NCI-H345 treated with DMSO at 0.1 percent for 48 hours (cell line): ENCODE results near the gene LCP1.
A peak's percentile ranks its signal among the peaks of the same experiment; 100 is the strongest.
"Not testable (repeated sequence)": the region's sequence is repeated elsewhere in the genome, so short reads cannot be mapped to it uniquely, and the experiment has no call there.

ENCODE experiments used
- DNase-seq: peaks from one replicate; lab custom pipeline; 2025; ENCODE audit not compliant: unreplicated experiment; lab: John Stamatoyannopoulos, UW

Gene LCP1, protein sequence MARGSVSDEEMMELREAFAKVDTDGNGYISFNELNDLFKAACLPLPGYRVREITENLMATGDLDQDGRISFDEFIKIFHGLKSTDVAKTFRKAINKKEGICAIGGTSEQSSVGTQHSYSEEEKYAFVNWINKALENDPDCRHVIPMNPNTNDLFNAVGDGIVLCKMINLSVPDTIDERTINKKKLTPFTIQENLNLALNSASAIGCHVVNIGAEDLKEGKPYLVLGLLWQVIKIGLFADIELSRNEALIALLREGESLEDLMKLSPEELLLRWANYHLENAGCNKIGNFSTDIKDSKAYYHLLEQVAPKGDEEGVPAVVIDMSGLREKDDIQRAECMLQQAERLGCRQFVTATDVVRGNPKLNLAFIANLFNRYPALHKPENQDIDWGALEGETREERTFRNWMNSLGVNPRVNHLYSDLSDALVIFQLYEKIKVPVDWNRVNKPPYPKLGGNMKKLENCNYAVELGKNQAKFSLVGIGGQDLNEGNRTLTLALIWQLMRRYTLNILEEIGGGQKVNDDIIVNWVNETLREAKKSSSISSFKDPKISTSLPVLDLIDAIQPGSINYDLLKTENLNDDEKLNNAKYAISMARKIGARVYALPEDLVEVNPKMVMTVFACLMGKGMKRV

DNA sequence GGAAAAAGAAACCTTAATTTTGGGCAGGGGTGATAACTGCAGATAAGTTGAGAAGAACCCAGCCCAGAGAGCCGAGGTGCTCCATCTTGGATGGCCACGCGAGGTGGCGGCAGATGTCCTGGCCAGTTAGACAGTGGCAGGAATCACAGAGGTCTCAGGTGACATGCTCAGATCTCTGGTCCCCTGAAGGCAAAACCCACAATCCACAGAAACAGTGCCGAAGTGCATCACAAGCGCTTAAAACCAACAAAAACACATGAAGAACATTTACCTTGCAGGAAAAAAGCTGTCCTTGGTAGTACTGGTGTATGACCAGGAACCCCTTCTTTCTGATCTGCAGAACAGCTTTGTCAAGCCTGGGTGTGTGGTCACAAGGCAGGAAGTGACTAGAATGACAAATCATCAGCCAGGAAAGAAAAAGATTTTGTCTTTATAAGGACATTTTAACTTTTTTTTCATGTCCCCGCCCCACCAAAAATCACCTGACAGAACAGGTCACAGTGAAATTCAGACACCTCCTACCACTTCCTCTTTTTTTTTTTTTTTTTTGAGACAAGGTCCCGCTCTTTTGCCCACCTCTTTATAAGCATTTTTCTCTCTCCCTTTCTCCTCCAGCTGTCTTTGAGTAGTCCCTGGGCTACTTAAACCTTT is at the start of gene LCP1:
LCP1 (minus strand) TSS at position 338 of the 651 bp plus-strand sequence. CDS start 22,515 bp downstream, outside the sequence.
- no peak for DNase-seq

DNA sequence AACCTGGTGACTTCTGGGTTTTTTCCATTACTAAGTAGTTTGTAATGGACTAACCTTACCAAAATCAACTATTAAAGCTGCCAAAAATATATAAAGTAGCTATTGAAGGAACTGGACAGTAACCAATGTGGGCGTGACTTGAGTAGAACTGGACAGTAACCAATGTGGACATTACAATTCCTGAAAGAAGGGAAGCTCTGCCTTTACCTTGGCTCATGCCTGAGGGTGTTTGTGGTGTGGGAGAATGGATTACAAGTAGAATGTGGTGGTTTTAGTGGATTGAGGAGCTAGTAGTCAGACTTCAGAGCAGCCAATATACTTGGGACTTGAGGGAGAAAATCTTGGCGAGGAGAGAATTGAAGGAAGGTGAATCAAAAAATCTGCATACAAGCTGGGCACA is 47.3 kb upstream of the LCP1 start:
- no peak for DNase-seq

DNA sequence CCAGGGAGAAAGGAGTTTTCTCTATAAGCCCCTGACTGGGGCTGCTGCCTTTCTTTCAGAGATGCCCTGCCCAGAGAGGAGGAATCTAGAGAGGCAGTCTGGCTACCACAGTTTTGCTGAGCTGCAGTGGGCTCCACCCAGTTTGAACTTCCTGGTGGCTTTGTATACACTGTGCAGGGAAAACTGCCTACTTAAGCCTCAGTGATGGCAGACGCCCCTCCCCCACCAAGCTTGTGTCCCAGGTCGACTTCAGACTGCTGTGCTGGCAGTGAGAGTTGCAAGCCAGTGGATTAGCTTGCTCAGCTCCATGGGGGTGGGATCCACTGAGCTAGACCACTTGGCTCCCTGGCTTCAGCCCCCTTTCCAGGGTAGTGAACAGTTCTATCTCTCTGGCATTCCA is 38.3 kb upstream of the LCP1 start:
- DNase-seq: not testable (repeated sequence)

DNA sequence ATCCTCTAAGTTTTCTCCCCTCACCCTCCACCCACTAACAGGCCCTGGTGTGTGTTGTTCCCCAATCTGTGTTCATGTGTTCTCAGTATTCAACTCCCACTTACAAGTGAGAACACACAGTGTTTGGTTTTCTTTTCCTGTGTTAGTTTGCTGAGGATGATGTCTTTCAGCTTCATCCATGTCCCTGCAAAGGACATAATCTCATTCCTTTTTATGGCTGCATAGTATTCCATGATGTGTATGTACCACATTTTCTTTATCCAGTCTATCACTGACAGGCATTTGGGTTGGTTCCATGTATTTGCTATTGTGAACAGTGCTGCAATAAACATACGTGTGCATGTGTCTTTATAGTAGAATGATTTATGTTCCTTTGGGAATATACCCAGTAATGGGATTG is 32.8 kb upstream of the LCP1 start:
- DNase-seq: not testable (repeated sequence)

DNA sequence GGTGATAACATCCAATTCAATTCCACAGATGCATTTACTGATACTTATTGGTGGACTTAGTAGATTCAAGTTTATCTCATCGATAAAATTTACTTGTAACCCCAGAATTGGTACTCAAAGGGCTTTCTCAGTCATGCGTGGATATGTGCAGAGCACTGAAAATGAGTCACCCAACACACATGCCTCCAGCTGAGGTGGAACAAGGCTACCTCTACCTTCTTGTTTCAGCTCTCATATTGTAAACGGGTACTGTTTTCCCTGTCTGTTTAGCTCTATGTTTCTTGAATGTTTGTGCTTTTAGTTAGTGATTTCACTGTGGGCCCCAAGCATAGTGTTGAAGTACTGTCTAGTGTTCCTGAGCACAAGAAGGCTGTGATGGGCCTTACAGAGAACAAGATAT is 31.3 kb upstream of the LCP1 start:
- DNase-seq: no peak

DNA sequence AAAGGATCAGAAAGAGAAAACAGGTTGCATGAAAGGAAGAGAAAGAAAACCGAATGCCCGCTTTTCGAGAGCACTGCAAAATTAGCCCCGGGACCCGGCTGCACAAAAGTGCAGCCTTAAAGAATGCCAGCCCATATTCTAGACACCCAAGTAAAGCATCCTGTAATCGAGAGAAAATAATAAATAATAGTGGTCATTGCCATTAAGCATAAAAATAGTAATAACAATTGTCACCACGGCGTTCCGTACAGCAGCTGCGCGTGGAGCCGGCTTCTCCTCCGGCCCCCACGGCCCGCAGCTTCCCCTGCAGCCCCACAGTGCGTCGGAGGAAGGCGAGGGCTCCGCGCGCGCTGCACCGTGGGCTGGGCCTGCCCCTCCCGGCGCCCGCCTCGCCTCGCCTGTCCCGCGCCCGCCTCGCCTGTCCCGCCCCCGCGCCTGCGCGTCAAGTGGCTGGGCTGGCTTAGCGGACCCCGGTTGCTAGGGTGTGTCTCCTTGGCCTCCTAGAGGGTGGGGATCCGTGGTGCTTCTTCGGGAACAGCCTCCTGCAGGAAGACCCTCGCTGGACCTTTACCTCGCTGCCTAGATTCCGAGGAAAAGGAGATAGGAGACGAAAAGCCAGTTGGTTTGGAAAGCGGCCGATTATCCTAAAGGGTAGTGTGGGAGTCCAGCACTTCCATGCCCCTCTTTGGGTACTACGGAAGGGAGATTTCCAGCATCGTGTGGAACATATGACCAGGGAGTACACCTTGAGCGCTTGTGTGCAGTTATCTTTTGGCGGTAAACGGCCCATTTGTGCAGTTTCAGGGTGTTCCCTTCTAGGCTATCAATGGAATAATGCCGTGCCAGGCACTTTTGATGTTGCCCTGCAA is 29.7 kb upstream of the LCP1 start, which contains the start of gene LRRC63:
LRRC63 (plus strand) TSS at position 446 of the 869 bp plus-strand sequence. CDS start 1,107 bp downstream, outside the sequence.
- peak; percentile 72 for DNase-seq

DNA sequence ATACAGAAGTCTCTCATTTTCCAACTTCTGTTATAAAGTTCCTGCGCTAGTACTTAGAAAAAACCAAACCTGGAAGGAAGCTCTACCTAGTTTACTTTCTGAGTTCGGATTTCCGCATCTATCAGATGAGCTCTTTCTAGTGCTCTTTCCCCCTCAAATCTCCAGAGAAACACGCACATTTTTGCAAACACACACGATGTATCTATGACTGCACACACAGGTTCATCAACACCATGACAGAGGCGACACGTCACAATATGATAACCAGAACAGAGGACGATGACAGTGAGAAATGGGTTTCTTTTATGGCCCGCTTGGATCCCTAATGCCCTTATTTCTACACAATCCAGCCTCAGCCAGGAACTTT is 29.1 kb upstream of the LCP1 start:
- peak; percentile 9 for DNase-seq

DNA sequence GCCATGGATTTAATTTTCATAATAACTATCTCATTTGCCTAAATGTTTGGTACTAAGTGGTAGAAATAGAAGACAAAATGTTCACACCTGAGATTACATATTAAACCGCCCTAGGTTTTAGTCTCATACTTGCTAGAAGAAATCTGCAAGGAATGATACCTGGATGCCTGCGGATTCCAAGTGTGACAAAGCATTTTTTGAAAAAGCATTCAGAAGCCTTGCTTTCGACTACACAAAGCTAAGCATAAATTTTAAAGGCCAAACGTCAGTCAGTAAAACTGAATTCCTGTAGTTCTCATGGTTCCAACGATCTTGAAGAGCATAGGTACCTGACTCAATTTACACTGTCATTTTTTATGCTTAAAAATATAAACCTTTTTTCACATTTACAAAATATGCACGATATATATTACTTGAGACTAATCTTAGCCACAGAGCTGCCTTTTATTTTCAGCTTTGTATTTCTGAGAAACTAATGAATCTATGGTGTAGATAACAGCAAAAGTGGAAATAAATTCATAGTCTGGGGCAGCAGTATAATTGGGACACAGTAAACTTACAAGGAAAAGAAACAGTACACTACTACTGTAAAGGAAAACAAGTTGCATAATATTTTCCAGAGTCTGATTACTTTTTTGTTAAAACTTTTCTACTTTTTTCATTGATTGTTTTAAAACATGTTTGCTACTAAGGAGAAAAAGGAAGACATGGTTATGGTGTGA is 28.5 kb upstream of the LCP1 start:
- DNase-seq: no peak

DNA sequence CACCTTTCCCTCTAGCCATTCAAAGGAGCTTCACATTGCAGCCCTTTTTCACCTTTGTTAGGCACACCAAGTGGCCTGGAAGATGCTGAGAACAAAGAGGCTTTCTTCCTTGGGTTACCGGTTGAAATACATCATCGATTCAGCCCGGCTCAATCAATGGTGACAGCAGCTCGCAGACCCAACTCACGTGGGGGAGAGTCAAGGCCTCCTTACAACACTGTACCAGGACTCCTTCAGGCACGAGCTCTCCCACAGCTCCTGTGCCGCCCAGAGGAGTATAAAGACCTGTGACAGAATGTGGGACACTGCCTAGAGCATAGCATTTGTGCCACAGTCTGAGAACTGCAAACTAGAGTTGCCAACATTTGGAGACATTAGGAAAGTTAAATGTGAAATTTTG is 25.9 kb upstream of the LCP1 start:
- no peak for DNase-seq

DNA sequence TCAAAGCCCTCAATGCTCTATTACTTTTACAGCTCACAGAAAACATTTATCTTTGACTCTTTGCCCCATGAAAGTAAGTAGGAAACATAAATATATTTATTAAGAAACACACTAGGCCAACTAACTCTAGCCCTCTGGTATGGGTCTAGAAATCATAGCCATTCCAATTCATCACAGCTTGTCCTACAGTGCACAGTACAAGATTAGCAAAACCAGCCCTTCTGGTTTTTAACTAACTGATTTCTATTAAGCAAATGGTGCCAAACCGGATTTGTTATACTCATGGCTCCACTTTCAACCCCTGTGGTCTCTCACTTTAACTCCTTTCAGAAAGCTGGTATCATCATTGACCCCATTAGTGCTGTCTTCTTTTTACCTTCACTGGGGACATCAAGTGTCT is 24.2 kb upstream of the LCP1 start:
- DNase-seq: no peak

DNA sequence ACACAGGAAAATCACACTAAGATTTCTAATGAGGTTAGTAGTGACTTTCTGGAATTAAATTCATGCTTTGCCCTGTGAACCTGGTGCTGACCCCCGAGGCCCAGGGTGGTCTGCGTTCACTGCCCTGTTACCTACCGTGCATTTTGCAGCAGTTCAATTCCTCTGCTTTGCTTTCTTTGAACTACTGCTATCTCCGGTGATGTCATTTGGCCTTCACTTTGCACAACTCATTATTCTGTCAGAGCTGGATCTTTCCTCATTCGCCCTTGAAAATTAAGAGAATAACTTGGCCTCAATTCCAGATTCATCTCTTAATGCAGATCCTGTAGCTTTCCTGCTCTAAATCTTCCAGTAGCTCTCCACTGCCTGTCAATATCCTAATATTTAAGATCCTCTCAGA is 21.0 kb upstream of the LCP1 start:
- DNase-seq: no peak

DNA sequence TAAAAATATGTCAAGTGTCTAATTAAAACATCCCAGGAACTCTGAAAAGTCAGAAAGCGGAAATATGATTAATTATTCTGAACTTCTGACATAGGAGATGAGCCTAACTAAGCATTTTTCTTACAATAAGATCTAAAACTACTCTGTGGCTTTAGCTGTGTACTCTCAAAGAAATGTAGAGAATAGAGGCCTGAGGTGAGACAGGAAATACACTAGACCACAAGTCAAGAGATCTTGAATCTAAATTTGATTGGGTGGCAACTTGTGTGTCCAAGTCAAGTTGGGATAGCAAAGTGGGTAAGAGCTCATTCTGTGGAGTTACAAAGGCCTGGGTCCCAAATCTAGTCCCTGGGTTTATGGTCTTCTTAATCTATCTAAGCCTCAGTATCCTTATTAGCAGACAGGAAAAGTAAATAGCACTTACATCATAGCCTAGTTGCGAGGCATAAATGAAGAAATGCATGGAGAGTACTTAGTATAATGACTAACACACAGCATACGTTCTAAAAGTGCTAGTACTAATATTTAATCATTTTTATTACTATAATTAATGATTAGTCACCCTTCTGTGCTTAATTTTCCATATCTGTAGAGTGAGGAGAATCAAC is 20.3 kb upstream of the LCP1 start:
- DNase-seq: no peak

DNA sequence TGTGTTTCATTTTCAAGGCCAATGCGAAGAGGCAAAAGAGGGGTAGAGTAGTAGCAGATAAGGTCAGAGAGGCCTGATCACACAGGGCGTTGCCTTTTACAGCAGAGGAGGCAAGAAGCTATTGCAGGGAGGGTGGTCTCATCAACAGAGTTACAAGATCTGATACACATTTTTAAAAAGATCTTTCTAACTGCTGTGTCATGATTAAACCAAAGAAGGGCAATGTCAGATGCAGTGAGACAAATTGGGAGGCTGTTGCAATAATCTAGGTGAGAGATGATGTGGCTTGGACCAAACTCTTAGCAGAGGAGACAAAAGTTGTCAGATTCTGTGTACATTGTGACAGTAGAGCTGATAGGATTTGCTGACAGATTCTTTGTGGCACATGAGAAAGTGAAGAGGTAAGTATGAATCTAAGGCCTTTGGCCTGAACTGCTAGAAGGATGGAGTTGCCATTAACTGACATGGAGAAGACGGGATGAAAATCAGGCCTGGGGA is 16.8 kb upstream of the LCP1 start:
- no peak for DNase-seq

DNA sequence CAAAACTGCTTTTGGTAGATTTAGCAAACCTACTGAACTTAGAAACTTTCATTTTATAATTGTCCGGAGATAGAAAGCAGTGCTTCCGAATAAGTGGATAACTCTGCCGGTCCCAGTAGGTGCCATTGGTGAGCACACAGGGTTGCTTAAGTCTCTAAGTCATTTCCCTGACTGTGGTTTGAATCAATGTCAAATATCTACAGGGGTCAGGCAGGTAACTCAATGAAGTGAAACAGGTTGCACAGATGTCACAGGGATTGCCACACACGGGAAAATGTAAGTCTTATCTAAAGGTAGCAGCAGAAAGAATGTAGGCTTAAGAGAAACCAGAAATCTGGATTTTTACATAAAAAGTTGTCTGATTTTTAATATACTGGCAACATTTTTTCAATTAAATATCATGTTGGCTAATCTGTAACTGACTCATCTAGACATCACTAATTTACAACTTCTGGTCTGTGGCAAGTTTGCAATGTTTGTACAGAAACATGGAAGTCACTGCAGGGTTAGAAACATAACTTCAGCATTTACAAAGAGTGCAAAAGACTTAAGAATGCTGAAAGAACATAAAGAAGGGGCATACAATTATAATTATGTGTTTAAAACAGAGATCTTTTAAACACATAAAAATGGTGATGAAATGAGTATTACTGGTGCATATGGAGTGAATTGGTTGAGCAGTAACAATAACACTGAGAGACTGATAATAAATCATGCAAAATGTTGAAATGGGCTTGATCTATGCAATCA is 15.5 kb upstream of the LCP1 start:
- no peak for DNase-seq

DNA sequence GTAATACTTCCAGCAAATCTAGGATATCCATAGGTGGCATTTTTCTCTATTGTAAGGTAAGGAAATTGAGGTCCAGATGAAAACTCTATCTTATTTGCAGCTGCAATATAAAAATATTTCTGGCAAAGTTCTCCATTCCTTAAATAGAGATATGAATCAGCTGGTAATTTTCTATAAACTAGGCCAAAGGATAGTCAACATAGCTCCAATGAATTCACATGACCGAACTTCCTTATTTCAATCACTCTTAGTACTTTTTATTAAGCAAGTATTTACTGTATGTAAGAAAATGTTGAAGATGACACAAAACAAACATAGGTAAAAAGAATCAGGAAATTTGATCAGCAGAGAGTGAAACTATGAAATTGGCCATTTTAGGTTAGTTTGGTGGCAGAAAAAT is 13.0 kb upstream of the LCP1 start:
- DNase-seq: no peak

DNA sequence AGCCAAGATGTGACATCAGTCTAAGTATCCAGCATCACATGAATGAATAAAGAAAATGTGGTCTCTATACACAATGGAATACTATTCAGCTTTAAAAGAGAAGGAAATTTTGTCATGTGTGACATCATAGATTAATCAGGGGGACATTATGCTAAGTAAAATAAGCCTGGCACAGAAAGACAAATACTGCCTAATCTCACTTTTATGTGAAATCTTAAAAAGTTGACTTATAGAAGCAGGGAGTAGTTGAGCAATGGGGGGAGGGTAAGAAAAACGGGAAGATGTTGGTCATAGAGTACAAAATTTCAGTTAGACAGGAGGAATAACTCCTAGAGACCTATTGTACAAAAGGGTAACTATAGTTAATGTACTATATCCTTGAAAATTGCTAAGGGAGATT is 10.4 kb upstream of the LCP1 start:
- DNase-seq: no peak

DNA sequence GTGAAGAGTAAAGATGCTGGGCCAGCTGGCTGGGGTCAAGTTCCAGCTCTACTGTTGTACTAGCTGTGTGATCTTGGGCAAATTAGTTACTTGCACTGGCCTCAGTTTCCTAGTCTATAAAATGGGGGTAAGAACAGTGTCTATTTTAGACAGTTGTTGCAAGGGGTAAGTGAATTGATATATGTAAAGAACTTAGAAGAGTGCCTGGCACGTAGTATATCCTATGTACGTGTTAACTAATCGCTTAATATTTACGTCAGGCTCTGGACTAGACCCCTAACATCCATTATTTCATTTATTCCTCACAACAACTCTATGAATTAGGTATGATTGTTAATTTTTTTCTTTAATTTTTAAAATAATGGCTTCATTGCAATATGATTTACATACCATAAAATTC is 3.7 kb upstream of the LCP1 start:
- no peak for DNase-seq

DNA sequence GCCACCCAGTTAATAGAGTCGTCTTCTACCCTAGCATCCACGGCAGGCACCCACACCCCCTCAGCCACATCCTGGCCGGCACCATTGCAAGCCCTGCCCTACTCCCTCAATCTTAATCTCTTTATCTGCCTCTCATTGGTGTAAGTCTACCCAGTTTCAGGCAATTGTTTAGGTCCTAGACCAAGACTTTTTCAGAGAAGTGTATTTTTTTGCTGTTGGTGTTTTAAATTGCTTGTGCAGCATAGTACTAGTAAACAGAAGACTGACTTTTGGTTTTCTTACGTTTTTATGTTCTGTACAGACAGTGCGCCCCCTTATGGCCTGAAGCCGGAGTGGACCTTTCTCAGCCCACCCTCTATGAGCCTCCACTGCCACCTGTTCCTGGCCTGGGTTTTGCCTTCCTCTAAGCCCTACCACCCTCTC is 2.3 kb upstream of the LCP1 start:
- DNase-seq: no peak
